Astrocyte of the cerebellum (primary cell): ENCODE measurements around the gene RMI2.
A peak's percentile ranks its signal among the peaks of the same experiment; 100 is the strongest.

Experiments used
- DNase-seq: peaks from one replicate; pipeline ENCODE4 v3.0.0-alpha.2; 2011; ENCODE audit warnings: low read depth
- H3K4me3 ChIP-seq: 2 replicates; pipeline ENCODE4 v1.5.1; 2011; ENCODE audit warnings: mild to moderate bottlenecking, low read depth, low read length, moderate library complexity
- in situ Hi-C: cut with HindIII; loops from 2 replicates; pipeline ENCODE4 v1.10.0; 2017; ENCODE audit warnings: low sequenced_read_pairs
- TF ChIP-seq, protein P1 (sequence below): IDR thresholded peaks from 2 replicates; pipeline ENCODE4 v1.5.1; 2012; ENCODE audit warnings: low read length, low read depth, moderate library complexity, mild to moderate bottlenecking; ENCODE audit errors: missing control alignments

The RMI2 gene

DNA sequence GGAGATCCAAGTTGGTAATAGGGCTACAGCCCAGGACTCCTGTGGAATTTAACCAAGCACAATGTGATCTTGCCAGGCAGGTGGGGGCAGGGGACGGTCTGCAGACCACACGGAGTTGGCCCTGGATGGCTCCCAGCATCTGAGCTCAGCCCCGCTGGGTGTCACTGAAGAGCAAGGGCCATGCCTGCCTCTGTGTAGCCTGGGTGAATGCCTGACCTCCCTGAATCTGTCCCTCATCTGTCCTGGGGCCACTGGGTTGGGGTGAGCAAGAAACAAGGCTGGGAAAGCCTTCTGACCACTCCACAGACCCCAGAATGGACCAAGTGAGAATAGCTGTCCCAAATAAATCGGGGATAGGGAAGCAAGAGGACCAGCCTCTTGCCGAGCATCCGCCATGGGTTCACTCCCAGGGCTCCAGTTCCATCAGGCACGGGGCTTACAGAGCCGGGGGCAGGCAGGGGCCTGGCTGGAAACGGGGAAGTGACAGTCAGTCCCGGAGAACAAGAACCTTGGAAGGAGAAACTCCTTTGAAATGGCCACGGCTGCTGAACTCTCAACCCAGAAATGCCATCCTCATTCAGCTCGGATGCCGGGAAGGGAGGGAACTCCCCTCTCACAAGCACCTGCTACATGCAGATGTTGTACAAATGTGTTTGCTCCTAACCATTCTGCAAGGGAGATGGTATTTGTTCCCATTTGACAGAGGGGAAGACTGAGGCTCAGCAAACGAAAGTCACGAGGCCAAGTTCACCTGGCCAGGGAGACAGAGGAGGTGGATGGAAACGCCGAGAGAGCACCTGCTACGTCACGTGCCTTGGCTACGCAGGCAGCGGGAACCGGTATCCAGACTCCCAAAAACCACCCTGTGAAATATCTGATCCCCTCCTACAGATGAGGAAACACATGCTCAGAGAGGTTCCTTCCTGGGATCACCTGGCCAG, 50.0 kb downstream of the RMI2 start:
- H3K4me3 ChIP-seq = no peak overlapping the region
- TF ChIP-seq, protein P1, sequence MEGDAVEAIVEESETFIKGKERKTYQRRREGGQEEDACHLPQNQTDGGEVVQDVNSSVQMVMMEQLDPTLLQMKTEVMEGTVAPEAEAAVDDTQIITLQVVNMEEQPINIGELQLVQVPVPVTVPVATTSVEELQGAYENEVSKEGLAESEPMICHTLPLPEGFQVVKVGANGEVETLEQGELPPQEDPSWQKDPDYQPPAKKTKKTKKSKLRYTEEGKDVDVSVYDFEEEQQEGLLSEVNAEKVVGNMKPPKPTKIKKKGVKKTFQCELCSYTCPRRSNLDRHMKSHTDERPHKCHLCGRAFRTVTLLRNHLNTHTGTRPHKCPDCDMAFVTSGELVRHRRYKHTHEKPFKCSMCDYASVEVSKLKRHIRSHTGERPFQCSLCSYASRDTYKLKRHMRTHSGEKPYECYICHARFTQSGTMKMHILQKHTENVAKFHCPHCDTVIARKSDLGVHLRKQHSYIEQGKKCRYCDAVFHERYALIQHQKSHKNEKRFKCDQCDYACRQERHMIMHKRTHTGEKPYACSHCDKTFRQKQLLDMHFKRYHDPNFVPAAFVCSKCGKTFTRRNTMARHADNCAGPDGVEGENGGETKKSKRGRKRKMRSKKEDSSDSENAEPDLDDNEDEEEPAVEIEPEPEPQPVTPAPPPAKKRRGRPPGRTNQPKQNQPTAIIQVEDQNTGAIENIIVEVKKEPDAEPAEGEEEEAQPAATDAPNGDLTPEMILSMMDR = no peak
- DNase-seq = no peak
- in situ Hi-C loops = no loop called here

- no peak for DNase-seq
- TF ChIP-seq, protein P1 = no peak
- H3K4me3 ChIP-seq = no peak overlapping the region
- in situ Hi-C loops = no loop called here
These were observed 50.6 kb downstream of the RMI2 start for GRCh38 chr16:11395949-11396240.

- H3K4me3 ChIP-seq = no peak overlapping the region
- DNase-seq = no peak
- in situ Hi-C loops = no loop called here
- TF ChIP-seq, protein P1 = peak; percentile 98
These were observed 51.2 kb downstream of the RMI2 start for GRCh38 chr16:11396241-11397048.

DNA sequence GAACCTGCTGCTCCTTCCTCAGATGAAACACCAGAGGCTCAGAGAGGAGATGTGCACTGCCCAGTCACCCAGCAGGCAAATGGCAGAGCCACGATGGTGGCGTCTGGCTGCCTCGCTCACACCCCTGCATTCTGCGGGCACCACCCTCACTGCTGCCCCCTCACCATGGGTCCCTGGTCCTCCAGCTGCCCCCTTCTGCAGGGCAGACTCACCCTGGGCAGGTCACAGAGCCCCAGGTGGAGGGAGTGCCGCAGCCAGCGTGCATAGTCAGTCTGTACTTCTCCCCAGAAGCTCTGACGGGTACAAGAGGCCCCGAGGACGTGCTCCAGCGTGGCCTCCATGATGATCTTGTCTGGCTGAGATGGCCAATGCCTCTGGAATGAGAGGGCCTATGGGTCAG, 52.9 kb downstream of the RMI2 start:
- H3K4me3 ChIP-seq = no peak overlapping the region
- TF ChIP-seq, protein P1 = no peak
- no peak for DNase-seq
- in situ Hi-C loops = no loop called here

- in situ Hi-C loops = no loop called here
- no peak overlapping the region for H3K4me3 ChIP-seq
- DNase-seq = no peak
- TF ChIP-seq, protein P1 = no peak
These were observed 53.6 kb downstream of the RMI2 start for GRCh38 chr16:11398851-11399250.

DNA sequence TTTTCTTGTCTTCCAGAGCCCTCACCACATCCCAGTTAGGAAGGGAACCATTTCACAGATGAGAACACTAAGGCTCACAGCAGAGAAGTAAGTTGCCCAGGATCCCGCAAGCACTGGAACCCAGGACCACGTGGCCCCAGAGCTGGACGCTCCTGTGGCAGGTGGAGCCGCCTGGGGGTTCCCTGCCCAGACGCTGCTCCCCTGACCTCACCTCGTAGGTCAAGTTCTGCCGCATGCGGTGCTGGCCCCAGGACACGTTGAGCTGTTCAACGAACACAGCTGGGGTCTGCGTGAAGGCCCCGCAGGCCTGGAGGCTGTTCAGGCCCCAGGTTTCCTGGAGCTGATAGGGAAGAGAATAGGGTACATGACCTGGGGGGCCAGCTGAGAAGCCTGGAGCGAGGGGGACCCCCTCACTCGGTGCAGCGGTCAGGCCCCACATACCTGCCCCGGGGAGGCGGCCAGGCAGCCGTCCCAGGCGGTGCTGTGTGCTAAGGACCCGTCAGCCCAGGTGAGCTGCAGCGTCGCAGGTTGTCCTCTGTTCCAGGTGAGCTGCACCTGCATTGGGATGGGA, 54.1 kb downstream of the RMI2 start:
- TF ChIP-seq, protein P1 = no peak
- no peak for DNase-seq
- in situ Hi-C loops = no loop called here
- no peak overlapping the region for H3K4me3 ChIP-seq
